Fibroblast of mammary gland (primary cell): ENCODE measurements around the gene RNU6-9.
A peak's percentile ranks its signal among the peaks of the same experiment; 100 is the strongest.

ENCODE experiments used
- DNase-seq: peaks from one replicate; pipeline ENCODE4 v3.0.0-alpha.2; 2010; ENCODE audit warnings: low read depth
- H3K4me3 ChIP-seq: 2 replicates; pipeline ENCODE4 v1.5.1; 2011; ENCODE audit warnings: low read depth, mild to moderate bottlenecking, low read length, moderate library complexity; ENCODE audit not compliant: control insufficient read depth
- TF ChIP-seq, protein P1 (sequence below): conservative IDR thresholded peaks from 2 replicates; pipeline ENCODE4 v1.5.1; 2011; ENCODE audit warnings: low read depth, low read length, inconsistent platforms; ENCODE audit not compliant: control insufficient read depth, insufficient read depth

Gene RNU6-9

DNA sequence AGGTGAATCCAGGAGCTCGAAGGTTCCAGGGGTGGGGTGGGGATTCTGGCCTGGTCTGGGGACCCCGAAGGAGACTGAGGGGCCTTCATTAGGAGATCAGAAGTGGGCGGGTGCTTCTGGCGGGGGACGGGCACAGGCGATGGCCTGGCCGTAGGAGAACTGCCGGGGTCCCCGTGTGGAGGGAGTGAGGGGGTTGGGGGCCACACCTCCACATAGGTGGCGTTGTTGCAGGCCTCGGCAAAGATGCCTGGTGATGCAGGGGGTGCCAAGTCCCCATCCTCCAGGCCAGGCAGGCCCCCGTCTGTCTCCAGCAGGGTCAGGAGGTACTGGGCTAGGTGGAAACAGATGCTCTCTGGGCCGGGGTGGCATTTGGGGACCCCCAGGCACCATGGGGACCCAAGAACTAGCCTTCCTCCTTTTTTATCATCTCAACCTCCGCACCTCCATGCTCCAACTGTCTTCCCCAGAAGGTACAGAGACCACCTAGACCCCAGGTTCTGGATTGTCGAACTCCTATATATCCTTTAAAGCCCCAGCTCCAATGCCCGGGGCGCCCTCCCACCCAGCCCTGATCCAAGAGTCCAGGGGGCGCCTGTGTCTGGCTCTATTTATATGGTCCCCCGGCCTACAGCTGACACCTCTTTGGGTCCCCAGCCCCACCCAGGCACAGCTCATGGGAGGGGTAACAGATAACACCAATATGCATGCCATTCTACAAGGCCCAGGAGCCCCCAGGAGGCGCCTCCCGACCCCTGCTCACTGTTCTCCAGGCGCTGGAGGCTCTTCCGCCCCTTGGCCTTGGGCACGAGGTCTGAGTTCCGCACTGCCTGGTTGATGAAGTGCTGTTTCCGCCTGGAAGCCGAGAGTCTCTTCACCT lies 8.2 kb downstream of the RNU6-9 start:
- DNase-seq: no peak
- TF ChIP-seq, protein P1, sequence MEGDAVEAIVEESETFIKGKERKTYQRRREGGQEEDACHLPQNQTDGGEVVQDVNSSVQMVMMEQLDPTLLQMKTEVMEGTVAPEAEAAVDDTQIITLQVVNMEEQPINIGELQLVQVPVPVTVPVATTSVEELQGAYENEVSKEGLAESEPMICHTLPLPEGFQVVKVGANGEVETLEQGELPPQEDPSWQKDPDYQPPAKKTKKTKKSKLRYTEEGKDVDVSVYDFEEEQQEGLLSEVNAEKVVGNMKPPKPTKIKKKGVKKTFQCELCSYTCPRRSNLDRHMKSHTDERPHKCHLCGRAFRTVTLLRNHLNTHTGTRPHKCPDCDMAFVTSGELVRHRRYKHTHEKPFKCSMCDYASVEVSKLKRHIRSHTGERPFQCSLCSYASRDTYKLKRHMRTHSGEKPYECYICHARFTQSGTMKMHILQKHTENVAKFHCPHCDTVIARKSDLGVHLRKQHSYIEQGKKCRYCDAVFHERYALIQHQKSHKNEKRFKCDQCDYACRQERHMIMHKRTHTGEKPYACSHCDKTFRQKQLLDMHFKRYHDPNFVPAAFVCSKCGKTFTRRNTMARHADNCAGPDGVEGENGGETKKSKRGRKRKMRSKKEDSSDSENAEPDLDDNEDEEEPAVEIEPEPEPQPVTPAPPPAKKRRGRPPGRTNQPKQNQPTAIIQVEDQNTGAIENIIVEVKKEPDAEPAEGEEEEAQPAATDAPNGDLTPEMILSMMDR: no peak
- H3K4me3 ChIP-seq: no peak overlapping the region

DNA sequence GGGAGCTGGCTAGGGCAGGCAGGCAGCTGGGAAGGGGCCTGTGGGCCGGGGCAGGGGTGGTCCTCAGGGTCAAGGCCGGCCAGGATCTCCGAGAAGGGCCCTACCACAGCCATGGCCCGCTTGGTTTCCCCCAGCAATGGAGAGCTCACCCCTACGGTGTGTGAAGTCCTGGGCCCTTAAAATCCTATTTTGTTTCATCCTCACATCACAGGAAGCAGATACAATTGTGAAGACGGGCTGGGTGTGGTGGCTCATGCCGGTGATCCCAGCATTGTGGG lies 8.7 kb downstream of the RNU6-9 start:
- TF ChIP-seq, protein P1: no peak
- no peak for DNase-seq
- no peak overlapping the region for H3K4me3 ChIP-seq

DNA sequence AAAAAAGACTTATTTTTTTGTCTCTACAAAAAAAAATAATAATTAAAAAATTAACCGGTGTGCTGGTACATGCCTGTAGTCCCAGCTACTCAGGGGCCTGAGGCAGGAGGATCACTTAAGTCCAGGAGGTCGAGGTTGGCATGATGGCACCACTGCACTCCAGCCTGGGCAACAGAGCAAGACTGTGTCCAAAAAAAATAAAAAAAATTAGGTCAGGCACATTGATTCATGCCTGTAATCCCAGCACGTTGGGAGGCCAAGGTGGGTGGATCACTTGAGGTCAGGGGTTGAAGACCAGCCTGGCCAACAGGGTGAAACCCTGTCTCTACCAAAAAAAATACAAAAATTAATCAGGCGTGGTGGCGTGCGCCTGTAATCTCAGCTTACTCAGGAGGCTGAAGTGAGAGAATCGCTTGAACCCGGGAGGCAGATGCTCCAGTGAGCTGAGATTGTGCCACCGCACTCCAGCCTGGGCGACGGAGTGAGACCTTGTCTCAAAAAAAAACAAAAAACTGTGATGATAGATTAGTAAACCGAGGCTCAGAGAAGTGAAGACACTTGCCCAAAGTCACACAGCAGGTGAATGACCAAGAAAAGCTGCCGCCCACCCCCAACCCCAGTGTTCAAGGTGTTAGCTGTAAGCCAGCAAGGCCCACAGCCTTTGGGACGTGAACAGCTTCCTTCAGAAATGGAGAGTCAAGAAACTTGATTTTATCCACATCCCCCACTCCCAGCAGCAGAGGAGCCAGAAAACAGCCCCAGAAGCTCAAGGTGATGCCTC lies 9.4 kb downstream of the RNU6-9 start:
- TF ChIP-seq, protein P1: no peak

DNA sequence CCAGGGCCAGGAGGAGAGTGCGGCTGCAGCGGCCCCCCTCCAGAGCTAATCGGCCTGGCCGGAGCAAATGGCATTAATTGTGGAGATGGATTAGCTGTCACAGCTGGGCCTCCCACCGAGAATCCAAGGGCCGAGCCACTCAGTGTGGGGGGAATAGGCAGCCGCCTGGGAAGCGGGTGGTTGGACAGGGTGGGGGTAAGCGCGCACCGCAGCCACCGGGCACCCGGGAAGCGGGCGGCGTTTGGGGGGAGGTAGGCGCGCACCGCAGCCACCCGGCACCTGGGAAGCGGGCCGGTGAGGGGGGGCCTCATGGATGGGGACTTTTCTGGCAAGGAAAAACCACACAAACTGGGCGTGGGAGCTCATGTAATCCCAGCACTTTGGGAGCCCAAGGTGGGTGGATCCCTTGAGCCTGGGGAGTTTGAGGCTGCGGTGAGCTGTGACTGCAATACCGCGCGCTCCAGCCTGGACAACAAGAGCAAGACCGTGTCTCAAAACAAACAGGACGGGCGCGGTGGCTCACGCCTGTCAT lies 10.0 kb downstream of the RNU6-9 start:
- H3K4me3 ChIP-seq: no peak overlapping the region
- TF ChIP-seq, protein P1: no peak
- peak; percentile 55 for DNase-seq

More for the DNA sequence above, 9.4 kb downstream of the RNU6-9 start:
- H3K4me3 ChIP-seq: no peak overlapping the region
- no peak for DNase-seq

DNA sequence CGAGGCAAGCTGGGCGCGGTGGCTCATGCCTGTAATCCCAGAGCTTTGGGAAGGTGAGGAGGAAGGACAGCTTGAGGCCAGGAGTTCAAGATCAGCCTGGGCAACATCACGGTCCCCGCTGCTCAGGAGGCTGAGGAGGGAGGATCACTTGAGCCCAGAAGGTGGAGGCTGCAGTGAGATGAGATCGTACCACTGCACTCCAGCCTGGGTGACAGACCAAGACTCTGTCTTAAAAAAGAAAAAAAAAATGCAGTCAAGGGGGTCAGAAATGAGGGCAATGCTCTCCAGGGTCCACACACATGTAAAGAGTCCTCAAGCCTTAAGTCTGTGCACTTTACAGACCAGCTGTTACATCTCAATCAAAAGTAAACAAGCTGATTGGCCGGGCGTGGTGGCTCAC lies 11.3 kb downstream of the RNU6-9 start:
- H3K4me3 ChIP-seq: no peak overlapping the region
- TF ChIP-seq, protein P1: no peak
- no peak for DNase-seq

DNA sequence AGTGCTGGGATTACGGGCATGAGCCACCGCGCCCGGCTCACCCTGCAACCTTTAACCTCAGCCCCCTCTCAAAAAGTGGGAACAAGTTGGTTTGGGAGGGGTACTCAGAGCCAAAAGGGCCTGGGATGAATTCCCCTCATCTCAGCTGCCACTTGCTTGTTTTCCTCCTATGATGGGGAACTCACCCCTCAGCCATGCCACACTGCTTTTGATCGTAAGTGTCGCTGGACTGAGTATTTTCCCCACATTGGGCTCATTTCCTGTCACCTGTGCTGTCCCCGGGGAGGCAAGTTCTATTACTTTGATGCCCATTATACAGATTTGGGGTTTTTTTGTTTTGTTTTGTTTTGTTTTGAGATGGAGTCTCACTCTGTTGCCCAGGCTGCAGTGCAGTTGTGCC lies 13.2 kb downstream of the RNU6-9 start:
- TF ChIP-seq, protein P1: no peak
- no peak for DNase-seq

More for the DNA sequence above, 13.2 kb downstream of the RNU6-9 start:
- no peak overlapping the region for H3K4me3 ChIP-seq
